ENCODE results near the gene ODR4.
"Not testable (repeated sequence)": the region's sequence is repeated elsewhere in the genome, so short reads cannot be mapped to it uniquely, and the experiment has no call there.

The ODR4 gene

GRCh38 chr1:186424539-186424938 lies 48.9 kb downstream of the ODR4 start:
- no peak for DNase-seq

GRCh38 chr1:186426118-186426517 lies 50.5 kb downstream of the ODR4 start:
- no peak for DNase-seq

- no peak for DNase-seq
These were observed 53.4 kb downstream of the ODR4 start for GRCh38 chr1:186429017-186429416.

GRCh38 chr1:186435336-186435735 lies 59.7 kb downstream of the ODR4 start:
- DNase-seq: no peak

GRCh38 chr1:186438567-186438966 lies 62.9 kb downstream of the ODR4 start:
- DNase-seq: no peak

GRCh38 chr1:186440584-186440983 lies 64.9 kb downstream of the ODR4 start:
- DNase-seq: no peak

GRCh38 chr1:186442651-186443375 lies 67.2 kb downstream of the ODR4 start:
- DNase-seq: no peak

- no peak for DNase-seq
These were observed 68.0 kb downstream of the ODR4 start for GRCh38 chr1:186443638-186444037.

GRCh38 chr1:186446152-186446551 lies 70.5 kb downstream of the ODR4 start:
- no peak for DNase-seq

- DNase-seq: no peak
These were observed 79.3 kb downstream of the ODR4 start for GRCh38 chr1:186454981-186455380.

GRCh38 chr1:186456729-186457255 lies 81.2 kb downstream of the ODR4 start:
- no peak for DNase-seq

GRCh38 chr1:186459161-186459560 lies 83.5 kb downstream of the ODR4 start:
- DNase-seq: not testable (repeated sequence)

- no peak for DNase-seq
These were observed 85.4 kb downstream of the ODR4 start, which contains the start of gene PDC for GRCh38 chr1:186461014-186461413. PDC (minus strand) TSS chr1:186461114; CDS start chr1:186449459, 11,655 bp downstream.

GRCh38 chr1:186463511-186463910 lies 87.9 kb downstream of the ODR4 start:
- DNase-seq: no peak

- no peak for DNase-seq
These were observed 88.3 kb downstream of the ODR4 start for GRCh38 chr1:186463926-186464325.

- not testable (repeated sequence) for DNase-seq
These were observed 89.9 kb downstream of the ODR4 start for GRCh38 chr1:186465491-186465890.

GRCh38 chr1:186465946-186466345 lies 90.3 kb downstream of the ODR4 start:
- no peak for DNase-seq

All from CD4-positive, alpha-beta T cell treated with Interleukin-4 for 1 hour (primary cell).